A673 (cell line): ENCODE results near the gene RAD21L1. TPM values are rescaled to one million over a fixed set of nuclear protein-coding genes. Genes with fewer than 3 reads are reported as not detected.

Experiments
- BruUV-seq: library from RNA; stranded (reverse); fragments of 400-500 nt; replicated peaks from 2 replicates; lab custom pipeline; 2021; lab: Mats Ljungman, UMichigan
- CTCF ChIA-PET: fragments of 300-600 bp; sonication (Branson Sonifier 250); formaldehyde crosslinking; loops from one replicate; lab custom pipeline; 2022; ENCODE audit warnings: antibody characterized with exemption; lab: Charles Lee
- POLR2A ChIA-PET: fragments of 300-600 bp; sonication (Branson Sonifier 250); formaldehyde crosslinking; loops from one replicate; lab custom pipeline; 2022; ENCODE audit warnings: antibody characterized with exemption; ENCODE audit not compliant: low non-redundant PET; lab: Charles Lee
- DNase-seq: peaks from one replicate; pipeline ENCODE4 v3.0.0-alpha.2; 2015; ENCODE audit warnings: low spot score
- H3K27ac ChIP-seq: fragments of 200-600 bp; sonication (generic); 2 replicates; pipeline ENCODE4 v1.5.1; 2016; ENCODE audit warnings: mixed run types, low read depth, mild to moderate bottlenecking, mixed read lengths, antibody characterized with exemption, low read length; ENCODE audit not compliant: poor library complexity, severe bottlenecking
- H3K27me3 ChIP-seq: fragments of 200-600 bp; sonication (generic); replicated peaks from 2 replicates; pipeline ENCODE4 v1.6.1; 2017; ENCODE audit warnings: mixed run types, low read depth, mild to moderate bottlenecking, mixed read lengths, antibody characterized with exemption, low read length; ENCODE audit not compliant: insufficient read depth, poor library complexity
- H3K36me3 ChIP-seq: fragments of 200-600 bp; sonication (generic); 2 replicates; pipeline ENCODE4 v1.6.1; 2016; ENCODE audit warnings: mixed run types, mild to moderate bottlenecking, mixed read lengths, antibody characterized with exemption, low read length; ENCODE audit not compliant: insufficient read depth, poor library complexity, severe bottlenecking
- H3K4me1 ChIP-seq: fragments of 200-600 bp; sonication (generic); 2 replicates; pipeline ENCODE4 v1.6.1; 2017; ENCODE audit warnings: mixed run types, mild to moderate bottlenecking, mixed read lengths, antibody characterized with exemption, low read length; ENCODE audit not compliant: insufficient read depth, poor library complexity, severe bottlenecking
- H3K4me3 ChIP-seq: fragments of 200-600 bp; sonication (generic); 2 replicates; pipeline ENCODE4 v1.5.1; 2016; ENCODE audit warnings: low read depth, mixed run types, mild to moderate bottlenecking, mixed read lengths, low read length; ENCODE audit not compliant: poor library complexity, severe bottlenecking
- H3K9me3 ChIP-seq: fragments of 200-600 bp; sonication (generic); 2 replicates; pipeline ENCODE4 v1.6.1; 2016; ENCODE audit warnings: mixed run types, low read depth, mild to moderate bottlenecking, mixed read lengths, antibody characterized with exemption, low read length; ENCODE audit not compliant: poor library complexity, severe bottlenecking
- EZH2 ChIP-seq: fragments of 200-600 bp; sonication (generic); IDR thresholded peaks from 2 replicates; pipeline ENCODE4 v1.6.1; 2017; ENCODE audit warnings: borderline replicate concordance, low read depth, mild to moderate bottlenecking, mixed read lengths, antibody characterized with exemption, low read length; ENCODE audit not compliant: poor library complexity, severe bottlenecking
- intact Hi-C: fragments of 100-400 bp; cut with micrococcal nuclease; formaldehyde crosslinking; loops from one replicate; pipeline ENCODE4 v1.10.0; 2022; ENCODE audit not compliant: unreplicated experiment
- total RNA-seq: library from RNA; stranded (reverse); gene quantifications from 2 replicates; pipeline ENCODE4 v1.2.3, GENCODE V29; 2021
- TF ChIP-seq, protein P1 (sequence below): fragments of 300-800, 200-600 bp; sonication (generic); conservative IDR thresholded peaks from 2 replicates; pipeline ENCODE4 v1.5.1; 2017; ENCODE audit warnings: low read depth, mild to moderate bottlenecking, antibody characterized with exemption, low read length, moderate library complexity, mixed read lengths

RAD21L1 gene
- total RNA-seq, 1 experiment from 2014 or later, result not detected

GRCh38 chr20:1205802-1206201 is 20.0 kb upstream of the RAD21L1 start:
- no TSS peak for BruUV-seq
- CTCF ChIA-PET, result no interaction called here
- no peaks in the 10 kb centered on the region for H3K36me3 ChIP-seq
- POLR2A ChIA-PET, result no interaction called here
- TF ChIP-seq, protein P1, sequence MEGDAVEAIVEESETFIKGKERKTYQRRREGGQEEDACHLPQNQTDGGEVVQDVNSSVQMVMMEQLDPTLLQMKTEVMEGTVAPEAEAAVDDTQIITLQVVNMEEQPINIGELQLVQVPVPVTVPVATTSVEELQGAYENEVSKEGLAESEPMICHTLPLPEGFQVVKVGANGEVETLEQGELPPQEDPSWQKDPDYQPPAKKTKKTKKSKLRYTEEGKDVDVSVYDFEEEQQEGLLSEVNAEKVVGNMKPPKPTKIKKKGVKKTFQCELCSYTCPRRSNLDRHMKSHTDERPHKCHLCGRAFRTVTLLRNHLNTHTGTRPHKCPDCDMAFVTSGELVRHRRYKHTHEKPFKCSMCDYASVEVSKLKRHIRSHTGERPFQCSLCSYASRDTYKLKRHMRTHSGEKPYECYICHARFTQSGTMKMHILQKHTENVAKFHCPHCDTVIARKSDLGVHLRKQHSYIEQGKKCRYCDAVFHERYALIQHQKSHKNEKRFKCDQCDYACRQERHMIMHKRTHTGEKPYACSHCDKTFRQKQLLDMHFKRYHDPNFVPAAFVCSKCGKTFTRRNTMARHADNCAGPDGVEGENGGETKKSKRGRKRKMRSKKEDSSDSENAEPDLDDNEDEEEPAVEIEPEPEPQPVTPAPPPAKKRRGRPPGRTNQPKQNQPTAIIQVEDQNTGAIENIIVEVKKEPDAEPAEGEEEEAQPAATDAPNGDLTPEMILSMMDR, result no peak
- TF ChIP-seq EZH2, result no peak
- no peaks in the 10 kb centered on the region for H3K4me1 ChIP-seq
- H3K4me3 ChIP-seq, result no peak overlapping the region
- no peak overlapping the region for H3K27ac ChIP-seq
- no peak for DNase-seq
- H3K9me3 ChIP-seq, result no peaks in the 10 kb centered on the region
- no peaks in the 10 kb centered on the region for H3K27me3 ChIP-seq
- intact Hi-C loops, result loop anchor here (10.0 kb wide), 1 partner anchor 231 kb away; no protein-coding TSS in a partner anchor

- Histone ChIP-seq H3K36me3 (no peaks in the 10 kb centered on the region), H3K4me1 (no peaks in the 10 kb centered on the region), H3K27me3 (no peaks in the 10 kb centered on the region), H3K27ac (no peak overlapping the region), H3K4me3 (no peak overlapping the region), H3K9me3 (no peaks in the 10 kb centered on the region)
- no peak for DNase-seq
- intact Hi-C loops, result loop anchor here (10.0 kb wide), 1 partner anchor 232 kb away; no protein-coding TSS in a partner anchor
- ChIA-PET CTCF (no interaction called here), POLR2A (no interaction called here)
- TF ChIP-seq, protein P1, result no peak
- TF ChIP-seq EZH2, result no peak
- BruUV-seq, result no TSS peak
Measured at GRCh38 chr20:1206366-1207148, 19.3 kb upstream of the RAD21L1 start.

GRCh38 chr20:1207293-1207878 is 18.5 kb upstream of the RAD21L1 start:
- Histone ChIP-seq H3K36me3 (no peaks in the 10 kb centered on the region), H3K9me3 (no peaks in the 10 kb centered on the region), H3K27ac (no peak overlapping the region), H3K4me3 (no peak overlapping the region), H3K27me3 (no peaks in the 10 kb centered on the region), H3K4me1 (no peaks in the 10 kb centered on the region)
- intact Hi-C loops, result loop anchor here (10.0 kb wide), 1 partner anchor 233 kb away; no protein-coding TSS in a partner anchor
- ChIA-PET CTCF (no interaction called here), POLR2A (no interaction called here)
- no peak for DNase-seq
- TF ChIP-seq, protein P1, result no peak
- no peak for TF ChIP-seq EZH2
- no TSS peak for BruUV-seq
